CD8-positive, alpha-beta memory T cell (primary cell): Measurements from ENCODE around the gene S100A10. TPM values are rescaled to one million over a fixed set of nuclear protein-coding genes. Genes with fewer than 3 reads are reported as not detected.
A peak's percentile ranks its signal among the peaks of the same experiment; 100 is the strongest.

ENCODE experiments used
- CTCF ChIA-PET: fragments of 350-600 bp; sonication (Branson Sonifier 250); formaldehyde crosslinking; loops from one replicate; lab custom pipeline; 2021; ENCODE audit warnings: antibody characterized with exemption; lab: Charles Lee
- POLR2A ChIA-PET: fragments of 350-600 bp; sonication (Branson Sonifier 250); formaldehyde crosslinking; loops from one replicate; lab custom pipeline; 2021; ENCODE audit warnings: antibody characterized with exemption; lab: Charles Lee
- DNase-seq, 5 donors: peaks; one replicate each; pipeline versions ENCODE4 v3.0.0 to v3.0.0-alpha.2; 2020 to 2022; ENCODE audit warnings: mixed read lengths in 1 of 5
- H3K27ac ChIP-seq: one replicate; pipeline ENCODE4 v1.7.0; 2013; ENCODE audit warnings: low read depth, mild to moderate bottlenecking, low read length, moderate library complexity
- H3K27me3 ChIP-seq: 2 replicates; pipeline ENCODE4 v1.7.0; 2013; ENCODE audit warnings: low read length, mild to moderate bottlenecking; ENCODE audit not compliant: insufficient read depth, poor library complexity, severe bottlenecking
- H3K36me3 ChIP-seq: 2 replicates; pipeline ENCODE4 v1.7.0; 2013; ENCODE audit warnings: mild to moderate bottlenecking, low read length, moderate library complexity; ENCODE audit not compliant: insufficient read depth
- H3K4me1 ChIP-seq: 2 replicates; pipeline ENCODE4 v1.7.0; 2013; ENCODE audit warnings: mild to moderate bottlenecking, low read length, moderate library complexity; ENCODE audit not compliant: insufficient read depth
- H3K4me3 ChIP-seq: 2 replicates; pipeline ENCODE4 v1.7.0; 2013; ENCODE audit warnings: mild to moderate bottlenecking, low read length
- H3K9me3 ChIP-seq: 2 replicates; pipeline ENCODE4 v1.7.0; 2013; ENCODE audit warnings: mild to moderate bottlenecking, low read length
- H3K27ac Mint-ChIP-seq, 8 donors: one replicate each; pipeline ENCODE4 v1.8.0; 2020 to 2021; ENCODE audit warnings: mixed read lengths in 8 of 8, mild to moderate bottlenecking in 6 of 8, inconsistent platforms in 3 of 8, moderate library complexity in 3 of 8
- H3K27me3 Mint-ChIP-seq, 2 donors: one replicate each; pipeline ENCODE4 v1.8.0; 2020 to 2021; ENCODE audit warnings: mixed read lengths in 2 of 2, mild to moderate bottlenecking in 1 of 2, moderate library complexity in 1 of 2
- H3K36me3 Mint-ChIP-seq, 3 donors: one replicate each; pipeline ENCODE4 v1.8.0; 2020 to 2021; ENCODE audit warnings: mixed read lengths in 3 of 3, inconsistent platforms in 1 of 3, mild to moderate bottlenecking in 1 of 3
- H3K4me1 Mint-ChIP-seq, 3 donors: one replicate each; pipeline ENCODE4 v1.8.0; 2020 to 2021; ENCODE audit warnings: mixed read lengths in 3 of 3, inconsistent platforms in 1 of 3, mild to moderate bottlenecking in 1 of 3
- H3K4me3 Mint-ChIP-seq, 7 donors: one replicate each; pipeline ENCODE4 v1.8.0; 2020 to 2021; ENCODE audit warnings: mixed read lengths in 7 of 7, mild to moderate bottlenecking in 6 of 7, moderate library complexity in 4 of 7, inconsistent platforms in 2 of 7
- H3K9me3 Mint-ChIP-seq, 5 donors: one replicate each; pipeline ENCODE4 v1.8.0; 2020 to 2022; ENCODE audit warnings: mixed read lengths in 5 of 5, mild to moderate bottlenecking in 3 of 5, moderate library complexity in 2 of 5, inconsistent platforms in 1 of 5
- polyA plus RNA-seq: library from polyadenylated mRNA; unstranded; fragments of 300-500 nt; fragmentation: Illumina TruSeq; gene quantifications from one replicate; pipeline ENCODE4 v1.2.3, GENCODE V29; 2021
- total RNA-seq, 2 experiments: library from RNA; stranded (reverse); gene quantifications; one replicate each; pipeline ENCODE4 v1.2.3, GENCODE V29; 2021

Gene S100A10
- total and polyA plus RNA-seq, 3 experiments from 2014 or later, result 263 to 1,167 (median 279) TPM

DNA sequence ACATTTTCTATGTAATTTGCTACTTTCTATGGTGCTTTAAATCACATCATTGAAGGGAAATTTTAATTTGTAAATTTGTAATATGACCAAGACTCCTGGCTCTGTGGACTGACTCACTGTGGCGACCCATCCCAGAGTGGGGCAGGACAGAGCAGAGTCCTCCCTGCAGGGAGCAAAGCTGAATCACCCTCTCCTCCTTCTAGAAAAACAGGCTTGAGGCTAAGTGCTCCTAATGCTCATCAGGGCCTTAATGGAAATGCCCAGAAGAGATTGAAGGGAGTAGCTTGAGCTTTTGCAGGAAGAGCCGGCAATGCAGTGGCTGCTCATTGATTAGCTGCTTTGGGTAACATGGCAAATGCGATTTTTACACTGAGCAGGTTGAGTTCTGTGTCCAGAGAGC lies 16.8 kb downstream of the S100A10 start:
- Mint-ChIP-seq H3K36me3 (peaks cover 6 to 19% (median 10%) of the 10 kb centered on the region in 3 donors), H3K4me1 (peaks cover 7 to 19% (median 15%) of the 10 kb centered on the region in 3 donors), H3K27ac (no peak overlapping the region), H3K9me3 (no peaks in the 10 kb centered on the region), H3K27me3 (no peaks in the 10 kb centered on the region), H3K4me3 (no peak overlapping the region)
- Histone ChIP-seq H3K36me3 (peaks cover 5% of the 10 kb centered on the region), H3K9me3 (no peaks in the 10 kb centered on the region), H3K4me3 (no peak overlapping the region), H3K27ac (no peak overlapping the region), H3K4me1 (no peaks in the 10 kb centered on the region), H3K27me3 (no peaks in the 10 kb centered on the region)
- ChIA-PET POLR2A (no interaction called here), CTCF (interaction anchor here (1.3 to 2.8 kb wide), 4 partner anchors 9 to 36 kb away, joined by 3 to 12 read pairs (median 8); no protein-coding TSS in a partner anchor)
- no peak for DNase-seq

DNA sequence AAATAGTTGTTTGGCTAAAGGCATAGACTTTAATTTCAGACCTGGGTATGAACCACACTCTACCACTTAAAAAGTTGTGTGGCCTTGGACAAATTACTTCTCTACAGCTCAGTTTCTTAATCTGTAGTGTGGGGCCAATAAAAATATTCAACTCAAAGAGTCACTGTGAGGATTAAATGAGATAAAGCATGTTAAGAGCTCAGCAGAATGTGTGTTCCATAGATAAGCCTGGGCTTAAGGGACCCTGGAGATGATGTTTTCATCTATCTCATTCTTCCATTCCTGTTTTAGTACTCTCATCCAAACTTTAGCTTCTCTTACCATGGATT lies 17.7 kb downstream of the S100A10 start:
- Histone ChIP-seq H3K27ac (no peak overlapping the region), H3K36me3 (peaks cover 5% of the 10 kb centered on the region), H3K4me1 (no peaks in the 10 kb centered on the region), H3K27me3 (no peaks in the 10 kb centered on the region), H3K9me3 (no peaks in the 10 kb centered on the region), H3K4me3 (no peak overlapping the region)
- CTCF ChIA-PET, result interaction anchor here (0.7 to 2.8 kb wide), 6 partner anchors 8 to 86 kb away, joined by 3 to 12 read pairs (median 5); no protein-coding TSS in a partner anchor
- POLR2A ChIA-PET, result no interaction called here
- H3K4me1 Mint-ChIP-seq, result peaks cover 6 to 19% (median 15%) of the 10 kb centered on the region in 3 donors
- no peak overlapping the region for H3K27ac Mint-ChIP-seq
- H3K27me3 Mint-ChIP-seq, result no peaks in the 10 kb centered on the region
- no peak overlapping the region for H3K4me3 Mint-ChIP-seq
- DNase-seq, result no peak
- no peaks in the 10 kb centered on the region for H3K9me3 Mint-ChIP-seq
- H3K36me3 Mint-ChIP-seq, result peaks cover 4 to 11% (median 4%) of the 10 kb centered on the region in 3 donors

DNA sequence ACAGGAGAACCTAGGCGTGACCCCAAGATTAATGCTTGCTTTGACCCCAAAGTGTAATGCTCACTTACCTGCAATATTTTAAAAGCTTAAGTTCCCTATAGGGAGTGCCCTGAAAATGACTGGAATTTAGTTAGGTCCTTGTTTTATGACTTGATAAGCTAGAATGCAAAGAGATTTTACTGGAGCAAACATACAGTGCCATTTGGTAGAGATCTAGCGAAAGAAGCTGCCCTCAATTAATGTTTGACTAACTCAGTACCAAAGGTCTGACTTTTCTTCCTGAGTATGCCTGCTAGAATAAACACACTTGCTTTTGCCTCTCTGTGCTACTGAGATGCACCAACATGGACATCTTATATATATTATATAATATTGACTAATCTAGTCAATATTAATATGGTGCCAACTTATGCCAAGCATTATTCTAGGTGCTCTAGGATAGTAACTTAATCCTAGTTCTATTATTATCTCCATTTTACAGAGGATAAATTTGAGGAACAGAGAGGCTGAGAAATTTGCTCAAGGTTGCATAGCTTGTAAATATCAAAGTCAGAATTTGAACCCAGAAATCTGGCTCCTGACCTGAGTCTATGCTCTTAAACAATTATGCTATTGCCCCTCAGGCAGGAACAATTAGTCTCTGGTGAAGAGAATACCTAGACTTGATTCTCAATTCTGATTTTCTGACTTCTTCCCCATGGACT lies 18.2 kb downstream of the S100A10 start:
- no peaks in the 10 kb centered on the region for H3K9me3 Mint-ChIP-seq
- no peak overlapping the region for H3K4me3 ChIP-seq
- H3K4me1 ChIP-seq, result no peaks in the 10 kb centered on the region
- H3K27me3 Mint-ChIP-seq, result no peaks in the 10 kb centered on the region
- CTCF ChIA-PET, result interaction anchor here (0.7 to 2.3 kb wide), 5 partner anchors 8 to 86 kb away, joined by 3 to 9 read pairs (median 4); no protein-coding TSS in a partner anchor
- H3K36me3 ChIP-seq, result peaks cover under 1% of the 10 kb centered on the region
- peaks cover 6 to 19% (median 15%) of the 10 kb centered on the region in 3 donors for H3K4me1 Mint-ChIP-seq
- POLR2A ChIA-PET, result no interaction called here
- no peaks in the 10 kb centered on the region for H3K9me3 ChIP-seq
- H3K27ac Mint-ChIP-seq, result no peak overlapping the region
- no peaks in the 10 kb centered on the region for H3K27me3 ChIP-seq
- no peak overlapping the region for H3K27ac ChIP-seq
- H3K36me3 Mint-ChIP-seq, result peaks cover 0 to 6% (median 4%) of the 10 kb centered on the region in 3 donors
- H3K4me3 Mint-ChIP-seq, result no peak overlapping the region
- DNase-seq, result no peak

DNA sequence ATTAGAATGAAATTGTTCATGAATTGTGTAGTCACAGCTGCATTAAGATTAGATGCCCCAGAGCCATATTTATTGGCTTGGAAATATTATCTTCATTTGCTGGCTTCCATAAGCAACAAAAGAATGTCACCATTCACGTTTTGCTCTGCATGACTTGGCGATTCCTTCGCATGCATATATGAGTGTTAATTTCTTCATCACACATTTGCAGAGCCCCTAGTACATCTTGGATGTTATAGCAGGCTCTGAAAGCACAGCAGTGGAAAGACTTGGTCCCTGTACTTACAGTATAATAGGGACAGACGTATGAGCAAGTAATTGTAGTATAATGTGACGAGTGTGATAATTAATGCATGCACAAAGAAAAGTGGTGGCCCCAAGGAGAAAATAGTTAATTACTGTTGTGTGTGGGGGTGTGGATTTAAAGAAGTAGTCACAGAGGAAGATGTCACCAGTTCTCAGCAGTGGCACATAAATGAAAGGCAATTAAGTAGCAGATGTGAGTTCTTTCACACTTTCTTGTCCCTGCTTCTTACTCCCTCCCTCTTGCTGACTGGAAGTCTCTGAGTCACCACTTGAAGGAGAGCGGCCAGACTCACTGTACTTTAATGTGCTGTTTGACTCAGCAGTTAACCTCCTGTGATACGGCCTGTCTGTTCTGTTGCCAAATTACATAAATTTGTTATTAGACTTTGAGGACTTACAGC lies 21.0 kb downstream of the S100A10 start:
- Mint-ChIP-seq H3K36me3 (no peaks in the 10 kb centered on the region), H3K9me3 (no peaks in the 10 kb centered on the region), H3K27ac (peak overlapping the region in 3 of 8 donors; percentile 12 to 70 (median 59))

DNA sequence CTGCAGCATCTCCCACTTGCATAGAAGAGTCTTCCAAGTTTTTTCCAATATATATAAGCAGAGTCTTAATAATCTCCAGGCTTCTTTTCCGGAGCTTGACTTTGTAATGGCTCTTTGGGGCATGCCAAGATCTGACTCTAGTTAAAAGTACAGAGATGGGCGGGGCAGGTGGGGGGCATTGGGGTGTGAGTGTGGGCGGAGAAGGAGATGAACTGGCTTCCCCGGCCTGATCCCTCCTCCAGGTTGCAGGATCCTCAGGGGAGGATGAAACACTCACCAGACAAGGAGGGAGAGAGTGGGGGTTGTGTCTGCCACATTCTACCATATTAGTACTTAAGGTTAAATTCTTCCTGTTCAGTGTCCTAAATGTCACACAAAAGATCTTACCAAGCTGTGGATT lies 23.0 kb downstream of the S100A10 start:
- H3K27ac Mint-ChIP-seq, result no peak overlapping the region
- peaks cover 7 to 13% (median 12%) of the 10 kb centered on the region in 3 donors for H3K4me1 Mint-ChIP-seq
- H3K4me3 ChIP-seq, result no peak overlapping the region
- POLR2A ChIA-PET, result interaction anchor here (0.7 kb wide), 1 partner anchor 22 kb away, joined by 3 read pairs; no protein-coding TSS in a partner anchor
- no peaks in the 10 kb centered on the region for H3K36me3 ChIP-seq
- H3K4me1 ChIP-seq, result peaks cover 5% of the 10 kb centered on the region
- no peaks in the 10 kb centered on the region for H3K36me3 Mint-ChIP-seq
- H3K4me3 Mint-ChIP-seq, result no peak overlapping the region
- no peaks in the 10 kb centered on the region for H3K9me3 ChIP-seq
- H3K9me3 Mint-ChIP-seq, result no peaks in the 10 kb centered on the region
- no peak for DNase-seq
- CTCF ChIA-PET, result interaction anchor here (1.5 to 11.8 kb wide), 2 partner anchors 24 to 35 kb away, joined by 3 to 339 read pairs; partner anchors contain the start of gene S100A10
- H3K27ac ChIP-seq, result no peak overlapping the region
- peaks cover 0 to 3% of the 10 kb centered on the region in 2 donors for H3K27me3 Mint-ChIP-seq
- no peaks in the 10 kb centered on the region for H3K27me3 ChIP-seq

More for the DNA sequence above, 21.0 kb downstream of the S100A10 start:
- Histone ChIP-seq H3K4me1 (peaks cover 5% of the 10 kb centered on the region), H3K27ac (no peak overlapping the region), H3K36me3 (no peaks in the 10 kb centered on the region), H3K4me3 (no peak overlapping the region), H3K9me3 (no peaks in the 10 kb centered on the region), H3K27me3 (no peaks in the 10 kb centered on the region)
- ChIA-PET POLR2A (no interaction called here), CTCF (interaction anchor here (1.0 to 11.8 kb wide), 2 partner anchors 22 to 39 kb away, joined by 3 to 339 read pairs; partner anchors contain the start of gene S100A10)
- Mint-ChIP-seq H3K4me1 (peaks cover 7 to 13% (median 12%) of the 10 kb centered on the region in 3 donors), H3K4me3 (no peak overlapping the region), H3K27me3 (peaks cover 0 to 3% of the 10 kb centered on the region in 2 donors)
- DNase-seq, result no peak

DNA sequence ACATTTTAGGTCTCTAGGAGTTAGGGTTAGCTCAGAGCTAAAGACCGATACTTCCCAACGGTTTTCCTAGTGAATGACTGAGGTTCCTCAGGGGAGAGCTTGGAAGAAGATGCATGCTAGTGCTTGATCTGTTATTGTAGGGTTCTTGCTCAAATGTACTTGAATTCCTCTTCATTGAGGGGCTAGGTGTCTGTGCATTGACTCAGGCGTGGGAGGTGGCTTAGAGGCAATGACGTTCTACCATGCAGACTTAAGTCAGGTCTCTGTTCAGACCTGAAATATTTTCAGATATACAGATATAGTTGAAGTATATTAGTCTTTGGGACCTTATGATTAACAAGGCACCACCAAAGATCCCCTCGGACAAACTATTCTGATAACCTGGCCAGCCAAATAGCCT lies 23.5 kb downstream of the S100A10 start:
- Histone ChIP-seq H3K27ac (no peak overlapping the region), H3K27me3 (no peaks in the 10 kb centered on the region), H3K9me3 (no peaks in the 10 kb centered on the region), H3K4me1 (peaks cover 5% of the 10 kb centered on the region), H3K36me3 (no peaks in the 10 kb centered on the region), H3K4me3 (no peak overlapping the region)
- peaks cover 0 to 3% of the 10 kb centered on the region in 2 donors for H3K27me3 Mint-ChIP-seq
- H3K4me1 Mint-ChIP-seq, result peaks cover 7 to 13% (median 12%) of the 10 kb centered on the region in 3 donors
- no peak for DNase-seq
- no peaks in the 10 kb centered on the region for H3K36me3 Mint-ChIP-seq
- CTCF ChIA-PET, result interaction anchor here (1.5 to 11.8 kb wide), 4 partner anchors 24 to 81 kb away, joined by 3 to 339 read pairs (median 10); partner anchors contain the start of gene S100A10
- no peak overlapping the region for H3K27ac Mint-ChIP-seq
- POLR2A ChIA-PET, result no interaction called here
- no peaks in the 10 kb centered on the region for H3K9me3 Mint-ChIP-seq
- no peak overlapping the region for H3K4me3 Mint-ChIP-seq

DNA sequence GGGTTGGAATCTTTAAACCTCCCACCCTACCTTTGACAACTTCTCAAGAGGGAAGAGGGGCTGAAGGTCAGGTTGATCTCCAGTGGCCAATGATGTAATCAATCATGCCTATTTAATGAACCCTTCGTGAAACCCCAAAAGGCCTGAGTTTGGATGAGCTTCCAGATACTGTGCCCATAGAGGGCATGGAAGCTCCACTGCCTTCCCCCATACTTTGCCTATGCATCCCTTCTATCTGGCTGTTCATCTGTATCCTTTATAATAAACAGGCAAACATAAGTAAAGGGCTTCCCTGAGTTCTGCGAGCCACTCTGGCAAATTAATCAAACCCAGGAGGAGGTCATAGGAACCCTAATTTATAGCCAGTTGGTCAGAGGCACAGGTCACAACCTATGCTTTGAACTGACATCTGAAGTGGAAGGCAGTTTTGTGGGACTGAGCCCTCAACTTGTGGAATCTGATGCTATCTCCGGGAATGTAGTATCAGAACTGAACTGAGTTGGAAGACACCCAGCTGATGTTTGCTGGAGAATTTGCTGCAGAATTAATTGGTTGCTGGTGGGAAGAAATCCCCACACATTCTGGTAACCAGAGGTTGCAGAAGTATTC lies 24.8 kb downstream of the S100A10 start:
- no peaks in the 10 kb centered on the region for H3K27me3 ChIP-seq
- Mint-ChIP-seq H3K27me3 (peaks cover 0 to 4% of the 10 kb centered on the region in 2 donors), H3K9me3 (no peaks in the 10 kb centered on the region), H3K4me3 (peak overlapping the region in 1 of 7 donors; percentile 52), H3K4me1 (peaks cover 7 to 13% (median 12%) of the 10 kb centered on the region in 3 donors), H3K27ac (no peak overlapping the region), H3K36me3 (no peaks in the 10 kb centered on the region)
- H3K36me3 ChIP-seq, result no peaks in the 10 kb centered on the region
- no peak overlapping the region for H3K27ac ChIP-seq
- H3K4me1 ChIP-seq, result peaks cover 5% of the 10 kb centered on the region
- no peaks in the 10 kb centered on the region for H3K9me3 ChIP-seq
- ChIA-PET POLR2A (interaction anchor here (1.3 to 1.5 kb wide), 2 partner anchors 23 to 33 kb away, joined by 3 to 4 read pairs; no protein-coding TSS in a partner anchor), CTCF (interaction anchor here (1.2 to 11.8 kb wide), 13 partner anchors 11 to 214 kb away, joined by 3 to 339 read pairs (median 10); partner anchors contain the start of gene S100A10)
- DNase-seq, result no peak
- no peak overlapping the region for H3K4me3 ChIP-seq
